GM21447 (cell line): Measurements from ENCODE around the gene ZNF662.

ENCODE experiments used
- ATAC-seq: cut with Tn5 transposase; IDR thresholded peaks from one replicate; pipeline ENCODE4 v1.9.1; 2021; ENCODE audit not compliant: unreplicated experiment

The ZNF662 gene

GRCh38 chr3:42935472-42935871, 29.5 kb downstream of the ZNF662 start:
- no peak for ATAC-seq

- no peak for ATAC-seq
Observed at GRCh38 chr3:42936157-42936981, 30.4 kb downstream of the ZNF662 start.

GRCh38 chr3:42937334-42937733, 31.4 kb downstream of the ZNF662 start:
- ATAC-seq, result no peak

GRCh38 chr3:42942693-42943092, 36.8 kb downstream of the ZNF662 start:
- ATAC-seq, result no peak

- ATAC-seq, result no peak
Observed at GRCh38 chr3:42946050-42946449, 40.1 kb downstream of the ZNF662 start.

GRCh38 chr3:42957573-42957972, 51.6 kb downstream of the ZNF662 start:
- no peak for ATAC-seq

GRCh38 chr3:42960282-42960681, 54.3 kb downstream of the ZNF662 start:
- ATAC-seq, result no peak

GRCh38 chr3:42960786-42961185, 54.8 kb downstream of the ZNF662 start:
- ATAC-seq, result no peak

- no peak for ATAC-seq
Observed at GRCh38 chr3:42961633-42962032, 55.7 kb downstream of the ZNF662 start.

- ATAC-seq, result no peak
Observed at GRCh38 chr3:42963269-42963668, 57.3 kb downstream of the ZNF662 start.

- ATAC-seq, result no peak
Observed at GRCh38 chr3:42964266-42964665, 58.3 kb downstream of the ZNF662 start.
